Left colon (tissue), 2 donors: ENCODE data around the gene MAGEF1. TPM values are rescaled to one million over a fixed set of nuclear protein-coding genes. Genes with fewer than 3 reads are reported as not detected.
A peak's percentile ranks its signal among the peaks of the same experiment; 100 is the strongest.

Source experiments
- ATAC-seq: fragments of 200-7000 bp; cut with Tn5 transposase; one replicate; pipeline ENCODE4 v1.9.1; 2020; ENCODE audit warnings: mild to moderate bottlenecking, moderate library complexity
- DNase-seq, 2 donors: peaks; one replicate each; pipeline ENCODE4 v3.0.0-alpha.2; 2020
- intact Hi-C, 2 donors: fragments of 100-400 bp; cut with DNase I in 1 of 2; cut with micrococcal nuclease in 1 of 2; formaldehyde crosslinking; loops; one replicate each; pipeline versions ENCODE4 v1.11.2 to v1.14.0; 2022; cut with DNase I, micrococcal nuclease
- total RNA-seq, 2 donors: library from RNA; stranded (reverse); fragmentation: NEBNext Ultra II Directional; extraction: Animal tissue kit (Norgen Biotek cat#: 25700); gene quantifications; one replicate each; pipeline ENCODE4 v1.2.1, GENCODE V29; 2021
- donor health status: DM: no; HTN: no; CAD: no.
- donor health status: DM: yes; HTN: yes; CAD: no.

MAGEF1 gene
- total RNA-seq, 2 donors from 2014 or later, result 21.0 to 25.4 TPM

DNA sequence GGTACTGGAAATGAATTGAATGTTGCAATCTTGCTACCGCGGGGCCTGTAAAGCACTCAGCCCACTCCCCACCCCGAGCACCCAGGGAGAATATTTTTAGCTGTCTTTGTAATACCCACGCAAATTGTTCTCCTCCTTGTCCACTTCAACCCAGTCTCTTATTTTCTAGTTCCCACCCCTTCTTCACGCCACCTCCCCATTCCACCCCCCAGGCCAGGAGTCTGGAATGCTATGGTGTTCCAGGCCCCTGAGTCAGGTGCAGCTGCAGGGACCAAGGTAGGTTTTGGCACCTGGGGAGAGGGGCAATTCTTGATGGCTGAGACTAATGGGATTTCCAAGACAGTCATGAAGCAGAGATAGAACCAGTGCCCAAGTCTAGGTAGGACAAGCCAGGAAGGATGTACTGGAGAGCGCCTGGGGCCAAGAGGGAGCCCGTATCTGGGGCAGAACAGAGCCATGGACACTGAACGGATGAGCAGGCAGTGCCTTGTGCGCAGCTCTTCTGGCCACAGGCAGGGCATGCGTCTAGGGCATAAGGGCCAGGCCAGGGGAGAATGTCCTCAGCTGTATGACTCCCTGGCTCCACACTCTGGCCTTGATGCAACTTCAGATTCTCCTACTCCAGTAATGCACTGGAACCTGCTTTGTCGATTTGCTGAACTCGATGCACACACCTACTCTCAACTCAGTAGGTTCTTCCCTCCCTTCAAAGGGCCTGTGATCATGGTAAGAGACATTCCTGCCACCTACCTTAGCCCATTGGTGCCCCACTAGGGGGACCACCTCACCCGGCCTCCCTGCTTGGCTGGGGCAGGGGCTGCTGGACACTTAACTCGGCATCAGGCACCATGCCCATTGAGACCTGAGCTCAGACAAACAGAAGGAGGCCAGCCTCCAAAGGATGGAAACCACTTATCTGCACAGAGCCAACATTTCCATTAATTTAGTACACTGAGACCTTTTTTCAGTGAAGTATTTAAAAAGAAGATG, 34.6 kb upstream of the MAGEF1 start:
- ATAC-seq, result no peak
- DNase-seq, result peak in 1 of 2 donors; percentile 17
- intact Hi-C loops, result no loop called here

GRCh38 chr3:184745526-184745925, 33.7 kb upstream of the MAGEF1 start:
- ATAC-seq (peak; percentile 36), DNase-seq (peak in 1 of 2 donors; percentile 26)
- intact Hi-C loops, result no loop called here

DNA sequence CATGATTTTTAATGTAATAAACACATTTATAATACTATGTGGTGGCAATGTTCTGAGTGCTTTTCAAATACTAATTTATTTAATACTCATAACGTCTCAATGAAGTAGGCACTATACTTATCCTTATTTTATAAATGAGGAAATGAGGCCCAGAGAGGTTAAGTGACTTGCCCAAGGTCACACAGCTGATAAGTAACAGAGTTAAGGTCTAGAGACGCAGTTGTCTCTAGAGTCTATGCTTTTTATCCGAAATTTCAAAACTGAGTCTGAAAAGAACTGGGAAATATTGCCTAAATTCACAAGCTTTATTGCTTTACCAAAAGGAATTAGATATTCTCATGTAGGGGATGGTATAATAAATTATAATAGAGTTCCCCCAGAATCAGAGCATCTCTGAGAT, 31.4 kb upstream of the MAGEF1 start:
- no peak for ATAC-seq
- no peak for DNase-seq
- intact Hi-C loops, result no loop called here

- no peak for ATAC-seq
- DNase-seq, result peak in 1 of 2 donors; percentile 15
- intact Hi-C loops, result no loop called here
Measured at GRCh38 chr3:184742676-184743135, 30.8 kb upstream of the MAGEF1 start.

GRCh38 chr3:184741798-184742675, 30.2 kb upstream of the MAGEF1 start:
- DNase-seq, result peak in 1 of 2 donors; percentile 4
- no peak for ATAC-seq
- intact Hi-C loops, result no loop called here

DNA sequence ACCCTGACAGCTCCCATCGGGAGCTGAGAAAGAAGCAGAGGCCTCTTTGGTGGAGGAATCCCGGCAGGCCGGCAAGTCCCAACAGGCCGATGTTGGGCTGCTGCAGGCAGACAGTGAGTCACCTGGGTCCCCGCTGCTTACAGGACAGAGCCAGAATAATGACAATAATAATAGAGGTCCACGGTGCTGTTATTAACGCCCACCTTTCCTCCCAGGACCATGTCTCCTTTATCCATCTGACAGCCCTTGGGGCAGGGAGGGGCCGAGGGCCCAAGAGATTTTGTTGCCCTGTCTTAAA, 29.3 kb upstream of the MAGEF1 start:
- peak in 1 of 2 donors; percentile 10 for DNase-seq
- ATAC-seq, result no peak
- intact Hi-C loops, result no loop called here

GRCh38 chr3:184740509-184741258, 28.8 kb upstream of the MAGEF1 start:
- DNase-seq (peak in 1 of 2 donors; percentile 11), ATAC-seq (no peak)
- intact Hi-C loops, result no loop called here

GRCh38 chr3:184739594-184740505, 28.0 kb upstream of the MAGEF1 start:
- no peak for DNase-seq
- ATAC-seq, result no peak
- intact Hi-C loops, result no loop called here

DNA sequence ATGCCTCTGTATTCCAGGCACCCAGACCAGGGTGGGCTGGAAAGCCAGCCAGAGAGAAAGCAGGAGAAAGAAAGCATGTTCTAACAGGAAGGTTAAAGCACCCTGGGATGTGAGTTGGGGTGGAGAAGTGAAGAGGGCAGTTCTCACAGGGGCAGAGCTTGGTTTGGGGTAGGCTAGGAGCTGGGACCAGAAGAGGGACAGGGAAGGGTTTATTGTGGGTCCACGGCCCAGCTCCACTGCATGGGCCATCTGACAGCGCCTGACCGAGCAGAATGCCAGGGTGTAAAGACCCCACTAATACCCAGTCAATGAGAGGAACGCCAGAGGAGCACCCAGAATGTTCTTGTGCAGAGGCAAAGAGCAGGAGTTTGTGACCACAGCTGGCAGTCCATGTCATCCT, 27.1 kb upstream of the MAGEF1 start:
- ATAC-seq, result no peak
- DNase-seq, result peak in 1 of 2 donors; percentile 15
- intact Hi-C loops, result no loop called here

DNA sequence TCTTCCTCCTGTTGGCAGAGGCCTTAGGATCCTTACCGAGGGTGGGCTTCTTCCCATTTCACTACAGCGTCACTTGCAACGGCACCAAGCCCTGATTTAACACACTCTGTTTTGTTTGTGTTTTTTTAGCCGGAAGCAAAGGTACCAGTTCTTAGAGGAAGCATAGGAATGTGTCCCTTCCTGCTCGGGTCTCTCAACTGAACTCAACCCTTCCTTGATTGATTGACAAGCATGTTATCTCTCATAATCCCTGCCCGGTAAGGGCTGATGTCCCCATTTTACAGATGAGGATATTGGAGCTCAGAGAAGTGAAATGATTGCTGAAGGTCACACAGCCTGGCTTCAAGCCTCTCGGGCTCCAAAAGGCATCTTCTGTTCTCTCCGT, 26.6 kb upstream of the MAGEF1 start:
- DNase-seq (no peak), ATAC-seq (no peak)
- intact Hi-C loops, result no loop called here

GRCh38 chr3:184737641-184738505, 26.0 kb upstream of the MAGEF1 start:
- ATAC-seq, result no peak
- intact Hi-C loops, result no loop called here
- DNase-seq, result peak in 1 of 2 donors; percentile 7

- no peak for DNase-seq
- intact Hi-C loops, result no loop called here
Measured at GRCh38 chr3:184737063-184737462, 25.2 kb upstream of the MAGEF1 start.

GRCh38 chr3:184734903-184735701, 23.2 kb upstream of the MAGEF1 start:
- intact Hi-C loops, result no loop called here
- ATAC-seq, result no peak
- DNase-seq, result no peak

More at GRCh38 chr3:184737063-184737462, 25.2 kb upstream of the MAGEF1 start:
- ATAC-seq, result no peak

- DNase-seq (no peak), ATAC-seq (no peak)
- intact Hi-C loops, result no loop called here
Measured at GRCh38 chr3:184733971-184734608, 22.2 kb upstream of the MAGEF1 start.

DNA sequence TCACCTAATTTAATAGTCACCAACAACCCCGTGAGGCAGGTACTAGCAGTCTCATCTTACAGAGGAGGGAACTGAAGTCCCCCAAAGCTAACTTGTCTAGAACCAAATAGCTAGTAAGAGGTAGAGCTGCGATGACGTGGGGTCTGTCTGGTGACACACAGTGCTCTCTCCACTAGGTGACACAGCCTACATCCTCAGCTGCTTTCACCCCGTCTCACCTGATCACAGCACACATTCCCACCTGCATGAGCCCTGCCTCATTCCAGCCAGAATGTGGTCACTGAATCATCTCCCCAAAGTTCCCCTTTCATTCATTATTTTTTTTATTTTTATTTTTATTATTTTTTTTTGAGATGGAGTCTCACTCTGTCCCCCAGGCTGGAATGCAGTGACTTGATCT, 21.3 kb upstream of the MAGEF1 start:
- DNase-seq, result no peak

More for the DNA sequence above, 21.3 kb upstream of the MAGEF1 start:
- ATAC-seq, result no peak
- intact Hi-C loops, result no loop called here
